HG02981 (cell line): Measurements from ENCODE around the gene PEX1.
"Not testable (repeated sequence)": the region's sequence is repeated elsewhere in the genome, so short reads cannot be mapped to it uniquely, and the experiment has no call there.

Experiments
- ATAC-seq: cut with Tn5 transposase; IDR thresholded peaks from one replicate; pipeline ENCODE4 v1.9.1; 2021; ENCODE audit warnings: mild to moderate bottlenecking, moderate library complexity; ENCODE audit not compliant: unreplicated experiment

PEX1 gene

GRCh38 chr7:92506363-92506762, 22.0 kb downstream of the PEX1 start:
- no peak for ATAC-seq

DNA sequence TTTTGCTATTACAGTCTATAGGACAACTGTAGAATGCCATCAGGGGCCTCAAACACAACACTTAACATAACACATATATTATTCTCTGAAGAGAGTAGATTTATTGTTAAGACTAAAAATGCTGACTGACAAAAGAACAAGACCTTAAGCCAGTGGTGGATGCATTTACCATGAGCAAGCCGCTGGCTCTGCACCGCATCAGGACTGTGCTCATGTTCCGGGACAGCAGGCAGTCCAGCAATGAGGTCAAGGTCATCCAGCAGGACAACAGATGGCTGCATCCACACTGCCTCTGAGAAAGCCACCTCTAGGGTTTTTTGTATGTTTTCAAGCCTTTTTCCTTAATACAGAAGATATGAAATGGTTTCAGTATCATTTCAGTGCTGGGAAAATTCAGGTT, 23.8 kb downstream of the PEX1 start:
- no peak for ATAC-seq

DNA sequence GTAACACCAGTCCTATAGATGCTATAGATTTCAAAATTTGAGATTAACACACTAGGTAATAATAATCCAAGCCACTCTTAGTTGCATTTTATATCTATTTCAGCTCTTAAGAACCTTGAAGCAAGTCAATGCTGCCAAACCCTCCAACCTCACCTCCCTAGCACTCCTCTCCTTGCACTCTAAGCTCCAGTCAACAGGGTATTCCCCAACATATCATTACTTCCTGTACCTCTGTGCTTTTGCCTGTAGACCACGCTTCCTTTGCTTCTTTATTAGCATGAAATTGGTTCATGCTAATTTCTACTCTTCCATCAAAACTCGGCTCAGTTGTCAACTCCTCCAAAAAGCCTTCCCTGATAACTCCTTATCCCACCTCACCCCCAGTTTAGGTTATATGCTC, 24.6 kb downstream of the PEX1 start:
- ATAC-seq, result no peak

GRCh38 chr7:92498557-92498956, 29.8 kb downstream of the PEX1 start:
- no peak for ATAC-seq

GRCh38 chr7:92496876-92497275, 31.4 kb downstream of the PEX1 start:
- no peak for ATAC-seq

- no peak for ATAC-seq
These were observed 38.7 kb downstream of the PEX1 start for GRCh38 chr7:92489634-92490033.

DNA sequence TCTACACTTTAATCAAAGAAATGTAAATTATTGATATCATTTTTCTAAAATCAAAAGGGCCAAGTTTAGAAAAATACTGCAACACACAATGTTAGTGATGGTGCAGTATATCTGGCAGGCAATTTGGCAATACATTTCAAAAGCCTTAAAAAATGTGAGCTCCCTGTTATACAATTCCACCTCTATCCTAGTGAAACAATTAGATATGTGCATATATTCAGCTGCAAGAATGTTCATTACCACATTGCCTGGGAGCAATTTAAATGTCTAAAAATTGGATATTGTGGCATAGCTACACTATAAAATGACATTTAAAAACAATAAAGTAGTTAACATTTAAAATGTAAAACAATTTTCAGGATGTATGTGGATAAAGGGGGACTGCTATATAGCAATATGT, 40.5 kb downstream of the PEX1 start:
- ATAC-seq, result no peak

DNA sequence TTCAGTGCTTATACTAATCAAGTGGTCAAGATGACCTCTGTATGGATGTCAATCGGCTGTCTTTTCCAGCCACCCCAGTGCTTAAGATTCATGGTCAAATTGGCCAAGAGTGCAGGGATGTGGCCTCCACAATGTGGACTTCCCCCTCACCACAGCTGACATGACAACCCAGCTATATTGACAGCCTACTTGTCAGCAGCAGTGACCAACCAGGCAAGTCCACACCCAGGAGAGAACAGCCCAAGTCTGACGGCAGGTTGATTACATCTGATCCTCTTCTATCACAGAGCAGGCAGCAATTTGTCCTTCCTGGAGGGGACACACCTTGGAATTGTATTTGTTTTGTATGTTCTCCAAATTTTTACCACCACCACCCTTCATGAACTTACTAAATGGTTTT, 42.3 kb downstream of the PEX1 start:
- ATAC-seq, result no peak

DNA sequence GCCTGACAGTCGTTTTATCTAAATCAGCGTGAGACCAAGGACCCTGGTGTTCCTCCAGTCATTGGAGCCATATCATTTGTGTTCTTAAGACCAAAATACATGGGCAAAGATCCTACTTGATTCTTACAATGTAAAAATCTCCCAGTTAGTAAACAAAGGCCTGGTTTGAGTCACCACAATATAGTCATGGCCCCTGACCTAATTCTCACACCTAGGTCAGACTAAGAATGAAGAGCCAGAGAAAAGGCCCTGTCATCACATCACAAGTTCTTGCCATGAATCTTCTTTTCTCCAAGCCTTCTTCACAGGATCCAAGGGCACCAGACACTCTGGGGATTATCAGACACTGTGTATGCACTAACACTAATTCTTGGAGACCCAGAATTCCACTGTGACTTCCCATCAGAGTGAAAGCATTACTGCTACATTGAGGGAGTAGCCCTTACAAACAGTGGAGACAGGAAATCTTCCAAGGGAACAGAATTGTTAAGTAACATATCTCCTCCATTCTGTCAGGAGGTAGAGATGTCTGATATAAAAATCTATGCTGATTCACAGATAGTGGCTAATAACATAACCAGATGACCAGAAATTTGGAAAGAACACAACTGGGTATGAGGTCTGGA, 42.9 kb downstream of the PEX1 start:
- ATAC-seq, result no peak

DNA sequence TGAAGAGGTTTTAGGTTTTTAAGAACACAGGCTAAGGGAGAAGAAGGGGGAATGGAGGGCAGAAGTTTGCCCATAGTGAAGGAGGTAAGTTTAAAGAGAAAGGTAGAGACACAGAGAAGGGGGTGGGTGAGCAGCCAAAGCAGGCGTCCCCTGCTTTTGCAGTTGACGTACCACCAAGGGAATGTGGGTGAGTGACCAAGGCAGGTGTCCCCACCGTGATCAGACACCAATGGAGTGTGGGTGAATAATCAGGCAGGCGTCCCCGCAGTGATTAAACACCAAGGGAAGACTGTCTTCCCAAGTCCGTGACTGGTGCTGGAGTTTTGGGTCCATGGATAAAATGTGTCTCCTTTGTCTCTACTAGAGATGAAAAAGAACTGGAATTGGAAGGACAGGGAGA, 44.1 kb downstream of the PEX1 start:
- not testable (repeated sequence) for ATAC-seq

DNA sequence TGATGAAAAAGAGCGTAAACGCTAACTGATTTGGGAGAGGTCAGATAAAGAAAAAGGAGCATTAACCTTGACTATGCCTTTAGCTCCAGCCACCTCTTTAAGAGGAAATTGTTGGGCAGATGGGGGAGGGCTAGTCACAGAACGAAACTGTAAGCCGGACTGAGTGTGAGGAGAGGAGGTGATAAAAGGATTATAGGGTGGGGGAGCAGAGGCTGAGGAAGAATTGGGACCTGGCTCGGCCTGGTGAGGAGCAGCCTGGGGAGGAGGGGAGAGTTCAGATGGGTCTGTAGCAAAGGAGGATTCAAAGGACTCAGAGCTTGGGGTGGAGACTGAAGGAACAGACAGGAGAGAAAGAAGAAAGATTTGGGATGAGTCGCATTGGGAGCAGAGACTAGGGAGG, 44.7 kb downstream of the PEX1 start:
- ATAC-seq, result not testable (repeated sequence)

DNA sequence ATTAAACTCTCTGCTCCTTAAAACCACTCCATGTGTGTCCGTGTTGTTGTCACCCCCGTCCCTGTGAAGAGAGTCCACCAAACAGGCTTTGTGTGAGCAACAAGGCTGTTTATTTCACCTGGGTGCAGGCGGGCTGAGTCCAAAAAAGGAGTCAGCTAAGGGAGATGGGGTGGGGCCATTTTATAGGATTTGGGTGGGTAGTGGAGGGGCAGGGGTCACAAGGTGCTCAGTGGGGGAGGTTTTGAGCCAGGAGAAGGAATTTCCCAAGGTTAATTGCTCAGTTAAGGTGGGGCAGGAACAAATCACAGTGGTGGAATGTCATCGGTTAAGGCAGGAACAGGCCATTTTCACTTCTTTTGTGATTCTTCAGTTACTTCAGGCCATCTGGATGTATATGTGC, 49.2 kb downstream of the PEX1 start:
- not testable (repeated sequence) for ATAC-seq

DNA sequence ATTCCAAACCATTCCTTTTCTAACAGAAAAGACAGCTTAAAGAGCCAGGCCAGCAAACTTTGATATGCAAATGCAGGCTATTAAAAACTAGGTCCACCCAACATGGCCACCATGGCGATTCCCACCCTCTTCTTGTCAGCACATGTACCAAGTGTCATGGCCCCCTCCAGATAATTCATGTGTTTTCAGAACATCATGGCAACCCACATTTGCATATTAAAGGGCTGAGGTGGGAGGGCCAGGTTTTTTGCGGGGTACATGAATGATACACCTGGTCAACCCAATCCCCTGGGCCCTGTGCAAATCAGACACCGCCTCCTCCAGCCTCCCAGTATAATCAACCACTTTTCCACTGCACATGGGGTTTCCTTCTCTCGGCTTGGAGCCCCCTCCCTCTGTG, 49.6 kb downstream of the PEX1 start:
- no peak for ATAC-seq

- ATAC-seq, result no peak
These were observed 50.2 kb downstream of the PEX1 start for GRCh38 chr7:92478095-92478494.

DNA sequence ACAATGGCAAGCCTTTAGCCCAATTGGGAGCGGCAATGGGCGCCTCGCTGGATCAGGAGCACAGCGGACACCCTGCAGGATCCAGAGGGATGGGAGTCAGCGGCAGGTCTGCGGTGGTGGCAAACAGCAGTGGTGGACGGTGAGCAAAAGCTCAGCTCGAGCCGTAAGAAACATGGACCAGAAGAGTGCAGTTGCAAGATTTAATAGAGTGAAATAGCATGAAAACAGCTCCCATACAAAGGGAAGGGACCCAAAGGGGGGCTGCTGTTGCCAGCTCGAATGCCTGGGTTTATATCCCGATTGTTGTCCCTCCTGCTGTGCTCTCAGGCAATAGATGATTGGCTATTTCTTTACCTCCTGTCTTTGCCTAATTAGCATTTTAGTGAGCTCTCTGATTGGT, 50.6 kb downstream of the PEX1 start, which contains the start of gene ERVW-1:
ERVW-1 (minus strand) TSS at position 266 of the 400 bp plus-strand sequence. CDS start 7,565 bp downstream, outside the sequence.
- not testable (repeated sequence) for ATAC-seq

- ATAC-seq, result not testable (repeated sequence)
These were observed 52.3 kb downstream of the PEX1 start for GRCh38 chr7:92475851-92476590.

DNA sequence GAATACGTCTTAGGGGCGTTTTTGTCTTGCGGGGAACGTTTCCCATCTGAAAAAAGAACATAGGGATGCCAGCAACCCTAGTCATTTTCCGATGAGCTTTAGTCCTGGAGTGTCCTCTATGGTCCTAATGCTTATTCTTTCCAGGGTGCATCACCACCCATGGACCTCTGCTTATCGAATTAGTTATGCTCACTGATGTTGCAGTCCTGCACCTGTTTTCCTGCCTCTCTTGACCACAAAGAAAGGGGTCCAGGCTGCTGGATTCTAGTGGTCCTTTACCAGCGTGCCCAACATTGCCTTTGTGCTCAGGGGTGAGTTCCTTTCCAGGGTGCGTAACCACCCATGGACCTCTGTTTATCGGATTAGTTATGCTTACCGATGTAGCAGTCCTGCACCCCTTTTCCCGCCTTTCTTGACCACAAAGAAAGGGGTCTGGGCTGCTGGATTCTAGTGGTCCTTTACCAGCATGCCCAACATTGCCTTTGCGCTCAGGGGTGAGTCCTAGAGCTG, 53.0 kb downstream of the PEX1 start:
- not testable (repeated sequence) for ATAC-seq

GRCh38 chr7:92473989-92474388, 54.3 kb downstream of the PEX1 start:
- ATAC-seq, result not testable (repeated sequence)

GRCh38 chr7:92468589-92468988, 59.7 kb downstream of the PEX1 start:
- not testable (repeated sequence) for ATAC-seq

DNA sequence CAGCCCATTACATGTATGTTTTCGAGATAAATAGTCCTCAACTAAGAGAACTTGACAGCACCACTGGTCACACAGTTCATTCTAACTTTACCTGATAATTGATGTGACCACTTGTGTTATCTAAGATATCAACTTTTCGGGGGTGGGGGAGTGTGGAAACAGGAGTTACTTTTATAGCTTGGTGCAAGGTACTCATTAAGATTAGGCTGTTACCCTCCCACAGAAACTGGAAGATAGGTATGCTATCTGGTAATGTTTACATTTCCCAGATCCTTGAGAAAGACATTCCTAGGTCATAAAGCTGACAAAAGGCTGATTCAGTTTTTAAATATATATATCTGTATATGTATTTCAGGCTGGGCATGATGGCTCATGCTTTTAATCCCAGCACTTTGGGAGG, 61.6 kb downstream of the PEX1 start:
- ATAC-seq, result no peak

GRCh38 chr7:92464515-92464914, 63.8 kb downstream of the PEX1 start:
- no peak for ATAC-seq

- no peak for ATAC-seq
These were observed 65.8 kb downstream of the PEX1 start for GRCh38 chr7:92462560-92462959.
